Activated T-cell treated with anti-CD3 and anti-CD28 coated beads, Interleukin-2, amount 50 U/mL, for 24 hours (primary cell): ENCODE results near the gene RAB19.

Experiments
- DNase-seq: peaks from one replicate; pipeline ENCODE4 v3.0.0-alpha.2; 2020
- H3K27ac Mint-ChIP-seq: 2 replicates; pipeline ENCODE4 v1.8.0; 2020; ENCODE audit warnings: mild to moderate bottlenecking, mixed read lengths
- H3K27me3 Mint-ChIP-seq: 2 replicates; pipeline ENCODE4 v1.8.0; 2020; ENCODE audit warnings: mixed read lengths
- H3K36me3 Mint-ChIP-seq: 2 replicates; pipeline ENCODE4 v1.8.0; 2020; ENCODE audit warnings: low read depth, mixed read lengths
- H3K4me1 Mint-ChIP-seq: 2 replicates; pipeline ENCODE4 v1.8.0; 2020; ENCODE audit warnings: low read depth, mixed read lengths
- H3K4me3 Mint-ChIP-seq: 2 replicates; pipeline ENCODE4 v1.8.0; 2020; ENCODE audit warnings: mild to moderate bottlenecking, moderate library complexity, mixed read lengths
- H3K9me3 Mint-ChIP-seq: 2 replicates; pipeline ENCODE4 v1.8.0; 2020; ENCODE audit warnings: mixed read lengths

RAB19 gene

GRCh38 chr7:140403878-140404564 is at the start of gene RAB19:
Gene RAB19 (plus strand): TSS chr7:140404058. CDS start chr7:140407647, 3,589 bp downstream.
- Mint-ChIP-seq H3K4me3 (peak within 1 kb of the TSS; percentile 83), H3K27me3 (no peaks in the 10 kb centered on the region), H3K9me3 (no peaks in the 10 kb centered on the region), H3K4me1 (peaks cover 38% of the 10 kb centered on the region), H3K27ac (peak within 1 kb of the TSS; percentile 93), H3K36me3 (peaks cover 13% of the 10 kb centered on the region)
- peak; percentile 68 for DNase-seq

- DNase-seq, result no peak
- peaks cover 76% of the 10 kb centered on the region for H3K36me3 Mint-ChIP-seq
- H3K4me1 Mint-ChIP-seq, result peaks cover 24% of the 10 kb centered on the region
- peak overlapping the region; percentile 93 for H3K27ac Mint-ChIP-seq
- H3K9me3 Mint-ChIP-seq, result no peaks in the 10 kb centered on the region
- no peak overlapping the region for H3K4me3 Mint-ChIP-seq
- no peaks in the 10 kb centered on the region for H3K27me3 Mint-ChIP-seq
These were observed 45.8 kb upstream of the RAB19 start for GRCh38 chr7:140358024-140358411.

DNA sequence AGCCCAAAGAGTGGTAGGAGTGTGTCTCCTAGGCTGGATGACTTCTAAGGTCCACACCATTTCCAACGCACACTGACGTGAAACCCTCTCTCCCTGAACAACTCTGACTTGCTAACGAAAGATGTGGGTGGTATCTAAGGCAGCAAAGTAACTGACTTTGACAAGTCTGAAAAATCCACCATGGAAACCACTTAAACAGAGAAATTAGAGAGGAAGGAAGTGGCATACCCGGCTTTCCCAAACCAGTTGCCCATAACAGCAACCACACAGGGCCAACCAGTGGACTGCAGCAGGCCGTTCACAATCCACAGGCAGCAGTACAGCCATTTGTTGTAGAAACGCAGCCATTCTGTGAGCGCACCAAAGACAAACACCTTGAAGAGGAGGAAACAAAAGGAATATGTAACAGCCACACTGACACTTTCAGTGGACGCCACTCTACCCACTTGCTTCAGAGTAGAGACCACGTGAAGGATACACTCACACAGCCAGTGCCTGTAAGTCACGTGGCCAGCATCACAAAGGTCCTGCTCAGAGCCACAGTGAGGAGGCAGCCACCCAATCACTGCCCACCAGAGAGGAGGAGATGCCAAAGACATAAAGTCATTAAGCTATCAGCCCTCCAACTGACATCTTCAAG is 45.3 kb upstream of the RAB19 start:
- Mint-ChIP-seq H3K9me3 (no peaks in the 10 kb centered on the region), H3K27ac (peak overlapping the region; percentile 93), H3K27me3 (no peaks in the 10 kb centered on the region), H3K36me3 (peaks cover 73% of the 10 kb centered on the region), H3K4me1 (peaks cover 24% of the 10 kb centered on the region), H3K4me3 (peak overlapping the region; percentile 61)
- peak; percentile 40 for DNase-seq

GRCh38 chr7:140360697-140361229 is 43.1 kb upstream of the RAB19 start:
- H3K4me1 Mint-ChIP-seq, result peaks cover 24% of the 10 kb centered on the region
- peaks cover 70% of the 10 kb centered on the region for H3K36me3 Mint-ChIP-seq
- H3K27ac Mint-ChIP-seq, result peak overlapping the region; percentile 78
- H3K27me3 Mint-ChIP-seq, result no peaks in the 10 kb centered on the region
- no peak for DNase-seq
- H3K4me3 Mint-ChIP-seq, result no peak overlapping the region
- no peaks in the 10 kb centered on the region for H3K9me3 Mint-ChIP-seq

- peaks cover 66% of the 10 kb centered on the region for H3K36me3 Mint-ChIP-seq
- no peaks in the 10 kb centered on the region for H3K27me3 Mint-ChIP-seq
- peak overlapping the region; percentile 42 for H3K27ac Mint-ChIP-seq
- no peak for DNase-seq
- H3K9me3 Mint-ChIP-seq, result no peaks in the 10 kb centered on the region
- no peak overlapping the region for H3K4me3 Mint-ChIP-seq
- H3K4me1 Mint-ChIP-seq, result peaks cover 6% of the 10 kb centered on the region
These were observed 39.0 kb upstream of the RAB19 start for GRCh38 chr7:140364819-140365218.

DNA sequence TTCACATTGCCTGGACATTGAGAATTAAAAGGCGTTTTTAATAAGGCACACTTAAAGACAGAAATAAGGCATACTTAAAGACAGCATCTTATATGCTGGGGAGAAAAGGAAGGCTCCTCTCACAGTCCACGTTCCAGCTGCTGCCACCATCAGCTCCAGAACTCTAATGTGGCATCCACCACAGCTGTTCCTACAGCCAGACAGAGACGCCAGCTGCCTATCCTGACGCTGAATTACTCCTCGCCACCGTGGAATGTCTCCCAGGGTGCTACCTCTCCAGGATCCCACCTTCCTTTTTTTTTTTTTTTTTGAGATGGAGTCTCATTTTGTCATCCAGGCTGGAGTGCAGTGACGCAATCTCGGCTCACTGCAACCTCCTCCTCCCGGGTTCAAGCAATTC is 36.3 kb upstream of the RAB19 start:
- H3K9me3 Mint-ChIP-seq, result no peaks in the 10 kb centered on the region
- no peak overlapping the region for H3K4me3 Mint-ChIP-seq
- H3K27ac Mint-ChIP-seq, result no peak overlapping the region
- no peaks in the 10 kb centered on the region for H3K27me3 Mint-ChIP-seq
- H3K36me3 Mint-ChIP-seq, result peaks cover 75% of the 10 kb centered on the region
- no peak for DNase-seq
- H3K4me1 Mint-ChIP-seq, result peaks cover 2% of the 10 kb centered on the region

DNA sequence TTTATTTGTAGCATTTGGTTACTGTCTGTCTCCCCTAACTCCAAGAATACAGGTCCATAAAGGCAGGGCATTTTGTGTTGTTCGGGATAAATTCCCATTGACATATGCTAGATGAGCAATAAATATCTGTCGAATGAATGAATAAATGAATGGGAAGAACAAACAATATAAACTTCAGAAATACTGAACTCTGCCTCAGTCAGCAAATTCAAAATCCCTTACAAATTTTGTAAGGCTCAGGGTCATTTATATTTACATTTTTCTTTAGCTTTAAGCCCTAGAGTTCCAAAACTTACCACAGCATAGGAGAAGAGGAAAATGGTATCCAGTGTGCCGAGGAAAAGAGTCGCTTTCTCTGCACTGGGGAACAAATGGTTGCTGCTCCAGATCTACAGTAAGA is 34.6 kb upstream of the RAB19 start:
- Mint-ChIP-seq H3K36me3 (peaks cover 80% of the 10 kb centered on the region), H3K27me3 (no peaks in the 10 kb centered on the region), H3K9me3 (no peaks in the 10 kb centered on the region), H3K4me1 (peaks cover 12% of the 10 kb centered on the region), H3K27ac (no peak overlapping the region), H3K4me3 (no peak overlapping the region)
- DNase-seq, result no peak

GRCh38 chr7:140375323-140375722 is 28.5 kb upstream of the RAB19 start:
- no peaks in the 10 kb centered on the region for H3K27me3 Mint-ChIP-seq
- H3K36me3 Mint-ChIP-seq, result peaks cover 77% of the 10 kb centered on the region
- H3K4me3 Mint-ChIP-seq, result peak overlapping the region; percentile 55
- peak overlapping the region; percentile 99 for H3K27ac Mint-ChIP-seq
- DNase-seq, result no peak
- H3K9me3 Mint-ChIP-seq, result no peaks in the 10 kb centered on the region
- H3K4me1 Mint-ChIP-seq, result peaks cover 44% of the 10 kb centered on the region

DNA sequence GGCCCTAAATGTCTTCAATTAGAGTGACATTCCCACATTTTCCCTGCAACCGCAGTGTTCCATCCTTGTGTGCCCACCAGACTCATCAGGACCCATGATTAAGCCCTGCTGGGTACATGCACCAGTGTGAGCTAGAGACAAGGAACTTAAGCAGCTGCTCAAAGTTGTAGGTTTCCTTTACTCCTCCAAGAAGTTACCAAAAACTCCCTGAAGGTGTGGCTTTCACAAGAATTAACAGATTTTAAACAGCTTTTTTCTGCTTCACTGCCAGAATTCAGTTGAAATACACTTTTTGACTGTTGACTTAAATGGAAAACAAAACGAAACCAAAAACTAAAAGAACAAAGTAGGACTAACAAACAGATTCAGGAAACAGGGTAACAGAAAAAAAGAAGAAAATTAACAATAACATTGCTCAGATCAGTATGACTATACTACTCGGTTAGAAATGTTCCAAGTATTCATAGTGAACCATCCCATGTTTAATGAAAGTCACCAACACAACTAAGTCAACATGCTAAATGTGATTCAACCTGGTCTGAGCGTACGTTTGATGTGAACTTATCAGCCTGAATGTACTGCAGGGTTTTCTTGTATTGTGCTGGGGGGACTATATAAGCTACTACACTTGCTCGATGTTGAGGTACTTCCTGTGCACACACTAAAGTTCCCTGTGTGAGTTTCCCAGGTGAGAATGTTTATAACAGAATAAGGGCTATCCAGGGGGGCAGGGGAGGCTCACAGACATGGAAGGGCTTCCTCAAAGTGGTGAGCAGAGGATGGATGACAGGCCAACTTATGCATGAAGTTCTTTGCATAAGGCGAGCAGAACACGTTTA is 27.7 kb upstream of the RAB19 start:
- peaks cover 44% of the 10 kb centered on the region for H3K4me1 Mint-ChIP-seq
- peaks cover 77% of the 10 kb centered on the region for H3K36me3 Mint-ChIP-seq

DNA sequence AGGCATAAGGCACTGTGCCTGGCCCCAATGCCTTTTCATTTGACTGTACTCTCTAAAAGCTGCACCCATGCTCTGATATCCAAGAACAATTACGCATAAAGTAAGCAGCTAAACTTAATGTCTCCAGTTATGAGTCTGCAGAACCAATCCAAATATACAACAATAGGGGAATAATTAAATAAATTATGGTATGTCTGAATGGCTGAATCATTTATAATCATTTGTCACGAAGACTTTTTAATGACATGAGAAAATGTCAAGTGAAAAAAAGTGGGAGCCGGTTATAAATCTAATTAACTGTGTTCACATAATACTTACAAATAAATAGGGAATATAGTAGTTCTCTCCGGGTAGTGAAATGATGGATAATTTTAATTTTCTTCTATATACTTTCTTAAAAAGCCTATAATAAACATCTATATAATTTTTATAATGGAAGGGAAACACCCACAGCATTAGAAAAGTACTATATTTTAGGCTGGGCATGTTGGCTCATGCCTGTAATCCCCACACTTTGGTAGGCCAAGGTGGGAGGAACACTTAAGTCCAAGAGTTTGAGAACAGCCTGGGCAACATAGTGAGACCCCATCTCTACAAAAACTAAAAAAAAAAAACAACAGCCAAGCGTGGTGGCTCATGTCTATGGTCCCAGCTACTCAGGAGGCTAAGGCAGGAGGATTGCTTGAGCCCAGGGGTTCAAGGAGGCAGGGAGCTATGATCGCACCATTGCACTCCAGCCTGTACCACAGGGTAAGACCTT is 19.7 kb upstream of the RAB19 start:
- H3K9me3 Mint-ChIP-seq, result no peaks in the 10 kb centered on the region
- no peak for DNase-seq

More for the DNA sequence above, 27.7 kb upstream of the RAB19 start:
- no peaks in the 10 kb centered on the region for H3K9me3 Mint-ChIP-seq
- H3K27ac Mint-ChIP-seq, result peak overlapping the region; percentile 99
- H3K27me3 Mint-ChIP-seq, result no peaks in the 10 kb centered on the region
- H3K4me3 Mint-ChIP-seq, result peak overlapping the region; percentile 55
- peak; percentile 59 for DNase-seq

GRCh38 chr7:140384894-140385545 is 18.8 kb upstream of the RAB19 start:
- Mint-ChIP-seq H3K4me3 (no peak overlapping the region), H3K9me3 (no peaks in the 10 kb centered on the region), H3K27me3 (no peaks in the 10 kb centered on the region), H3K4me1 (peaks cover 33% of the 10 kb centered on the region), H3K27ac (peak overlapping the region; percentile 18), H3K36me3 (peaks cover 47% of the 10 kb centered on the region)
- DNase-seq, result no peak

More for the DNA sequence above, 19.7 kb upstream of the RAB19 start:
- H3K4me3 Mint-ChIP-seq, result no peak overlapping the region
- H3K27ac Mint-ChIP-seq, result peak overlapping the region; percentile 50
- H3K4me1 Mint-ChIP-seq, result peaks cover 36% of the 10 kb centered on the region
- no peaks in the 10 kb centered on the region for H3K27me3 Mint-ChIP-seq
- H3K36me3 Mint-ChIP-seq, result peaks cover 55% of the 10 kb centered on the region

DNA sequence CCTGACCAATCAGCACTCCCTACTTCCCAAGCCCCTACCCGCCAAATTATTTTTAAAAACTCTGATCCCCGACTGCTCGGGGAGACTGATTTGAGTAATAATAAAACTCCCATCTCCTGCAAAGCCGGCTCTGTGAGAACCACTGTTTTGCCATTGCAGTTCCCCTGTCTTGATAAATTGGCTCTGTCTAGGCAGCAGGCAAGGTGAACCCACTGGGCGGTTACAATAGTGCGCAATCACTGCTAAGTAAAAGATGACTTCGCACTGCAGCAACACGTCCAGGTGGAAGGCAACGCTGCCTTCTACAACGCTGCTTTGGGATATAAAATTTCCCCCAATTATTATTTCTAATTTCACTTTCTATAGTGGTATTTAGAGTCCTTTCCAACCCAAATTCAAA is 14.4 kb upstream of the RAB19 start:
- Mint-ChIP-seq H3K4me3 (peak overlapping the region; percentile 8), H3K4me1 (peaks cover 16% of the 10 kb centered on the region), H3K27me3 (no peaks in the 10 kb centered on the region)

GRCh38 chr7:140390034-140390433 is 13.8 kb upstream of the RAB19 start:
- no peak for DNase-seq
- no peaks in the 10 kb centered on the region for H3K9me3 Mint-ChIP-seq
- no peak overlapping the region for H3K27ac Mint-ChIP-seq
- no peak overlapping the region for H3K4me3 Mint-ChIP-seq
- H3K4me1 Mint-ChIP-seq, result peaks cover 11% of the 10 kb centered on the region
- no peaks in the 10 kb centered on the region for H3K27me3 Mint-ChIP-seq
- H3K36me3 Mint-ChIP-seq, result peaks cover 15% of the 10 kb centered on the region

More for the DNA sequence above, 14.4 kb upstream of the RAB19 start:
- H3K27ac Mint-ChIP-seq, result peak overlapping the region; percentile 77
- peaks cover 18% of the 10 kb centered on the region for H3K36me3 Mint-ChIP-seq
- H3K9me3 Mint-ChIP-seq, result no peaks in the 10 kb centered on the region
- DNase-seq, result no peak
